ENCODE results near the gene NAA16.
"Not testable (repeated sequence)": the region's sequence is repeated elsewhere in the genome, so short reads cannot be mapped to it uniquely, and the experiment has no call there.

NAA16 gene

DNA sequence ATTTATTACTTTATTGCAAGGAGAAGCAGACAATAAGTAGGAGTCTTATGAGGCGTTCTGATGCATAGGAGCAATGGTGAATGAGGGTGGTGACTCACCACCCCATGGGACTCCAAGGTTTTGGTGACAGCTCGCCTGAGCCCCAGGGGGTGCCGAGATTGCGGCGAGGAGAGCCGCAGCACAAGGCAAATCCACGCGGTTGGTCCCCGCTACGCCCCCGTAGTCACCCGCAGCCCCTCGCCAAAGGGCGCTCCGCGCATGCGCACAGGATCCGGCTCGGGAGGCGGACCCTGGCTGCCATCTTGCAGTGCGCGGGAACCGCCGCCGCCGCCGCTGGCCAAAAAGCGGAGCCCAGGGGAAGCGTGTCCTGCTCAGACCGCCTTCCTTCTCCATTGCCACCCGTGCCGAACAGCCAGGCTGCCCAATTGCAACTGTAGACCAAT lies at the start of gene NAA16:
Gene NAA16, plus strand, starts transcription at position 305 of the 443 bp plus-strand sequence. CDS start 262 bp downstream, outside the sequence.
- peak; percentile 67 for DNase-seq

DNA sequence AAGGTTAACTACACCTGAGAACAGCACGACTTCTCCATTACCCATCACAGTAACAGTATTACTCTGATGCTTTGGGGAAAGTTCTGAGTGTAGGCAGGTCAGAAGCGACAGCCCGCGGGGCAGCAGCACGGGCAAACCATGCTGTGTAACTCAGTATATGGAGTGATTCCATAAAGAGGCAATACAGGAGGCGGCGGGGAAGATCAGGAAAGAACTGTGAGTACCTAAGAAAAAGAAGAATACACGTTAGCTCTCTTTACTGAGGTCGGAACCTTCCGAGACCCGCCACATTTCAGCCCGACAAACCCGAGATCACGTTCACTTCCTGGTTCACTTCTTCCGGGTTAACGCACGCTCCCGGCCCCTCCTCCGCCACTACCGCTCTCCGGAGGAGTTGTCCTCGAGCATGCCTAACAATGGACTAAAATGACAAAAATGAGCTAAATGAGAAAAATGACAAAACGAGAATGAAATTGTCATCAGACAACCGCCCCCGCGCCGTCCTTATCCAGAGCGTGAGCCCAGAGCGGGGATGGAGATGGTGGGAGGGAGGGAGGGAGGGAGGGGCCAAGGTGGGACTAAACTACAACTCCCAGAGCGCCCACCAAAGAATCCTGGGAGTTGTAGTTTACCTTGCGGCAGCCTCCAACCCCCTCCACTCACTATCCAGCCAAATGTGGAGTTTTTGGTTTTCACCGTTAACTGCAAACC lies 47.7 kb upstream of the NAA16 start, which contains the start of gene MTRF1:
Gene MTRF1, minus strand, starts transcription at position 316 of the 711 bp plus-strand sequence. CDS start 2,669 bp downstream, outside the sequence.
- peak; percentile 74 for DNase-seq

DNA sequence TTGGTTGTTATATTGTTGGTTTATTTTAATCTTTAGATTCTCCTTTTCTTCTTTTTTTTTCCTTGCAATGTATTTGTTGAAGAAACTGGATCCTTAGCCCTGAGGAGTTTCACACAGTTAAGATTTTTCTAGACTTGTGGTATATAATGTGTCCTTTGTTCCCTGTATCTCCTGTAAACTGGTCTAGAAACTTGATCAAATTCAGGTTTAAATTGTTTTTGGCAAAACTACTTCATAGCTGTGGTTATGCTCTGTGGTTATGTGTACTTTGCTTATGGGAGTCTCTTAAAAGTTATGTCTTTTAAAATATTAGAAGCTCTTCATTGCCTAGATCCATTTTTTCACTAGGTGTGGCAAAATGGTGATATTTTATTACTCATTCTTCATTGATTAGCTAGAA lies 44.0 kb upstream of the NAA16 start:
- DNase-seq, result no peak

DNA sequence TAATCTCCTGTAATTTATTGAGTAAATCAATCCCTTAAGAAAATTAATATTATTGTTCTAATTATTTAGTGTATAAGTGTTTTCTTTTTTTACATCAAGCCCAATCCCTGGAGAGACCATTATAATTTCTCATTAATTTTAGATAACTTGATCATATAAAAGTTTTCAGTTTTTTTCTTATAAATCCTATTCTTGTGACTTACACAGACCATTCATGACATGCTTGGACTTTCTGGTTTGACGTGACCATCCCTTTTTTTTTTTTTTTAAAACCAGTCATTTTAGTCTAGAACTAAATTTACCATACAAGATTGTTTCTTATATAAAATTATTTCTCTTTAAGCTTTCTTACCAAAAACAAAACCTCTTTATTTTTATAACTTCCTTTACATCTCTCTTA lies 42.3 kb upstream of the NAA16 start:
- DNase-seq, result no peak

DNA sequence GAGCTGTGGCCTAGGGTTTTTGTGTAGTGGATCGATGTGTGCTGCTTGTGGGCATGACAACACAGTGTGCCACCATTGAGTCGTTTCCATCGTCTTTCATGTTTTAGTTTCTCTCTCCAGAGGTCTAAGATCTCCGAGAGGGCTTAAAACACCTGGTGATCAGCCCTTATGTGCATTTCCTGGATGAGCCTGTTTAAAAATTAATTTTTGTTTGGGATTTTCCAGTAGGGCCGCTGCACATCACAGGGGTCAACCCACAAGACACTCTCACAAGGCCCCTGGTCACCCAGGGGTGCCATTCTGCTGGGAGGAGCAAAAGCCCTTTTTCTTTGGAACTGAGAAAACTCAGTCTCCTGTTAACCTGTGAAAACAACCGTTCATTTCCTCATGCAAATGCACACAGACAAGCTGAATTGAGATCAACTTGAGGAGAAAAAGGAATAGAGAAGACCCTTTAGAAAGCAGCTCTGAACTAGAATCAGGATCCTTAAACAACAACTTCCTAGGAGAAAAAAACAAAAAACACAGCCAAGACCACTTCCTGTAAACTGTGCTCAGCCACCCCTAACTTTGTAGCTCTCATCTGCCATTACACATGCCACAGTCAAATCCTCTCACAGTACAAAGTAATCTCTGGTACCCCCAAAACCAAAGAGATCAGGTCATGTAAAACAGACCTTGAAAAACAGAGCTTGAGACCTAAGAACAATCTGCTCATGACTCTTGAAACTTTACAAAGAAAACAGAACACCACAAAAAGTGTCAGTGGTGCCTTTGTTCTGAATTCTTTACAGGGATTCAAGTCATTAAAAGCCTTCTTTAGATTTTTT lies 39.4 kb upstream of the NAA16 start:
- DNase-seq, result no peak

DNA sequence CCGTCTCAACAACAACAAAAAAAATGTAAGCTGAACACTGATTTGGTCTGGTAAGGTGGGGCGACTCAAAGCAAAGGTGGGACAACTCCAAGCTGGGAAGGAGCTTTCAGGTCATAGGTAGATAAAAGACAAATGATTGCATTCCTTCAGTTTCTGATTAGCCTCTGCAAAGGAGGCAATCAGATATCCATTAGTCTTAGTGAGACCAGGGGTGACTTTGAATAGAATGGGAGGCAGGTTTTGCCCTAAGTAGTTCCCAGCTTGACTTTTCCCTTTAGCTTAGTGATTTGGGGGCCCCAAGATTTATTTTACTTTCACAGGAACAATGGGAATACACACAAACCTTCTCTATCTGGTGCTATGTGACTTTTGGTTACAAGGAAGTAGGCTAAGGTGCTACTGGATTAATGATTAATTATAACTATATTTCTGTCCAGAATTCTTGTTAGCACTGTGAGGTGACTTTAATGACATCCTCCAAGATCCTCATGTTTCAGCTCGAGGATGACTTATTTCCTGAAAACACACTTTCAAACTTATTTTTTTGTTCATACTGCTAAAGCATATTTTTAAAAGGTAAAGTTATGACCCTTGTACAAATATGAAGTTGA lies 37.1 kb upstream of the NAA16 start:
- DNase-seq, result no peak

DNA sequence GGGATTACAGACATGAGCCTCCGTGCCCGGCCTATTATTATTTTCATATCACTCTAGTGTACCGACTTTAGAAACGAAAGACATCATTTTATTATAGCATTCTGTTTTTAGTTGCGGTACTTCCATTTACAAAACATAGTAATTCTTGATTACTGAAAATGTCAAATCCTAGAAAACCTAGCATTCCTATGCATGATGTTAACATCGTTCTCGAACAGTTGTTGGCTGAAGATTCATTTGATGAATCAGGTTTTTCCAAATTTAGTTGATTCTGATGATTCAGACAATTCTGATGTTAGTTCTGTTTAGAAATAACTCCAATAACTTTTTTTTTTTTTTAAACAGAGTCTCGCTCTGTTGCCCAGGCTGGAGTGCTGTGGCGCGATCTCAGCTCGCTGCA lies 36.2 kb upstream of the NAA16 start:
- no peak for DNase-seq

DNA sequence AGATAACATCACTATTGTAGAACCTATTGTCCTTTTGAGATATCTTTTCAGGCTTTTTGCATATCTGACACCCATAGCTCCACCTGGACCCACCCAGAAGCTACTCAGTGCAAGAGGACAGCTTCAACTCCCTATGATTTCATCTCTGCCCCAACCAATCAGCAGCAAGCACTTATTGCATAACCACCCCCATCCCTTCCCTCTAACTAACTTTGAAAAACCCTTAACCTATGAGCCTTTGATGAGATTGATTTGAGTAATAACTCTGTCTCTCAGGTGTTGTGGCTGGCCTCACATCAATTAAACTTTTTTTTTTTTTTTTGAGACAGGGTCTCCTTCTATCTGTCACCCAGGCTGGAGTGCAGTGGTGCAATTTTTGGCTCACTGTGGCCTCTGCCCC lies 34.2 kb upstream of the NAA16 start:
- DNase-seq, result no peak

DNA sequence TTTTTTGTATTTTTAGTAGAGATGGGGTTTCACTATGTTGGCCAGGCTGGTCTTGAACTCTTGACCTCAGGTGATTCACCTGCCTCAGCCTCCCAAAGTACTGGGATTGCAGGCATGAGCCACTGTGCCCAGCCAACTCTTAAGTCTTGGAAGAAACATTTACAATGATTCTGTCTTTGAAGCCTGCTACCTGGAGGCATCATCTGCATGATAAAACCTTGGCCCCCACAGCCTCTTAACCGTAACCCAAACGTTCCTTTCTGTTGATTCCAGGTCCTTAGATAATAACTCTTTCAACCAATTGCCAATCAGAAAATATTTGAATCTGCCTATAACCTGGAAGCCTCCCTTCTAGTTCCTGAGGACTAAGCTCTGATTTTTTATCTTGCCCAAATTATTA lies 31.9 kb upstream of the NAA16 start:
- DNase-seq, result not testable (repeated sequence)

DNA sequence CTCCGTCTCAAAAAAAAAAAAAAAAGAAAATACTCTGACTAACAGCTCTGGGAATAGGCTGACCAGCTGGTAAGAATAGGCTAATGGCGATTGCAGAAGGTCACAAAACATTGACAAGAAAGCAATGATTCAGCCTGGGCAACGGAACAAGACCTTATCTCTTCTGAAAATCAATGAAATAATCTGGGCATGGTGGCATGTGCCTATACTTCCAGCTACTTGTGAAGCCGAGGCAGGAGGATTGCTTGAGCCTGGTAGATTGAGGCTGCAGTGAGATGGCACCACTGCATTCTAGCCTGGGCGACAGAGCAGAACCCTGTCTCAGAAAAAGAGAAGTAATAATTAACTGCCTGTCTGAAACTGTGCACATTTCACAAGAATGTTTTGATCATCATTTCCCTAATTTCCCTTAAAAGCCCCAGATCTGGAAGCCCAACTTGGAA lies 28.9 kb upstream of the NAA16 start:
- no peak for DNase-seq

DNA sequence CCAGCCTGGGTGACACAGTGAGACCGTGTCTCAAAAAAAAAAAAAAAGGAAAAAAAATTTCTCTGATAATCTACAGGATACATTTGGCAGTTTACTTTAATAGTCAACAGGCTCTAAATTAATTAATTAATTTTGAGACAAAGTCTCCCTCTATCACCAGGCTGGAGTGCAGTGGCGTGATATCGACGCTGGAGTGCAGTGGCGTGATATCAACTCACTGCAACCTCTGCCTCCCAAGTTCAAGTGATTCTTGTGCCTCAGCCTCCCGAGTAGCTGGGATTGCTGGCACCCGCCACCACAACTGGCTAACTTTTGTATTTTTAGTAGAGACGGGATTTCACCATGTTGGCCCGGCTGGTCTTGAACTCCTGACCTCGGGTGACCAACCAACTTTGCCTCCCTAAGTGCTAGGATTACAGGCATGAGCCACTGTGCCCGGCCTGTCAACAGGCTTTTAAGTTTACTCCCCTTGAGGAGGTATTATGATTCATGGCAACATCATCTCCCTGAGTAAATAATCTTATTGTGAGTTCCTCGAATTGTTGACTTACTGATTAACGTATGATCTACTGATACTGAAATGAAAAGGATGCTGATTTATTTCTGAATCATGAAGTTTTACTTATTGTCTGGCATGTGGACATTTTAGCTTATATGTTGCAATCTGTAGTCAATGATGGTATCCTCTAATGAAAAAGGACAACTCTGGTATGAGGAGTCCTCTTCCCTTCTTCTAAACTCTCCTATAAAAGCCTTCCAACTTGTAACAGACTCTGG lies 26.4 kb upstream of the NAA16 start:
- no peak for DNase-seq

DNA sequence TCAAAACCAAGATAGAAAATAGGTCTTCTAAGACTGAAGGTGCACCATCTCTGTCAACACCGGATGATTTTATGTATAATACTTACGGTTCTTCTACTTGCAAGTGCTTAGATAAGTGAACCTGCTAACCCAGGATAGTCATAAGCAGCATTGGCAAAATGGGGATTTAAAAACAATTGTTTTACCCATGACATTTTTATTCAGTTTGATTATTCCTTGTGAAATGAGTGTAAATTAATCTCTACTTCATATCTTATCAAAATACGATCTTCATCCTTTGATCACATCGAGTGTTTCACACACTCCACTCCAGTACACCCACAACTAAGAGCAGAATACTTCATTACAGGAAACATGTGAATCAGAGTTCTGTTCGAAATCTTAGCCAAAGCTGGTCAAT lies 24.7 kb upstream of the NAA16 start:
- DNase-seq, result no peak

DNA sequence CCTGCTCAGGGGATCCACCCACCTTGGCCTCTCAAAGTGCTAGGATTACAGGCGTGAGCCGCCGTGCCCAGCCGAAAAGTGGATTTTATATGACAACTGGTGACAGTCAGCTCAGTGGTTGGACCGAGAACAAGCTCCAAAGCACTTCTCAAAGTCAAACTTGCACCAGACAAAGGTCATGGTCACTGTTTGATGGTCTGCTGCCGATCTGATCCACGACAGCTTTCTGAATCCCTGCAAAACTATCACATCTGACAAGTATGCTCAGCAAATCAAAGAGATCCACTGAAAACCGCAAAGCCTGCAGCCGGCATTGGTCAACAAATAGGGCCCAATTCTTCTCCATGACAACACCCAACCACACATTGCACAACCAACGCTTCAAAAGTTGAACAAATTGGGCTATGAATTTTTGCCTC lies 21.6 kb upstream of the NAA16 start:
- DNase-seq, result no peak

DNA sequence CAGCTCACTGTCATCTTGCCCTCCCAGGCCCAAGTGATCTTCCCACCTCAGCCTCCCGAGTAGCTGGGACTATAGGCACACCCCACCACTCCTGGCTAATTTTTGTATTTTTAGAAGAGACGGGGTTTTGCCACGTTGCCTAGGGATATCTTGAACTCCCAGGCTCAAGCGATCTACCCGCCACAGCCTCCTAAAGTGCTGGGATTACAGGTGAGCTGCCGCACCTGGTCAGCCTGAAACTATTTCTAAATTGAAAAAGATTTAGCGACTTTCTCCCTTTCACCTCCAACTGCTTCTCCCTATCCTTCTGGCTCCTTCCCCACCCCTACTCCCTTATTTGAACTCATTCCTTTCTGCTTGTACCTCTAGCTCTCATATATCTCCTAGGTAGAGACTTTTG lies 19.8 kb upstream of the NAA16 start:
- no peak for DNase-seq

DNA sequence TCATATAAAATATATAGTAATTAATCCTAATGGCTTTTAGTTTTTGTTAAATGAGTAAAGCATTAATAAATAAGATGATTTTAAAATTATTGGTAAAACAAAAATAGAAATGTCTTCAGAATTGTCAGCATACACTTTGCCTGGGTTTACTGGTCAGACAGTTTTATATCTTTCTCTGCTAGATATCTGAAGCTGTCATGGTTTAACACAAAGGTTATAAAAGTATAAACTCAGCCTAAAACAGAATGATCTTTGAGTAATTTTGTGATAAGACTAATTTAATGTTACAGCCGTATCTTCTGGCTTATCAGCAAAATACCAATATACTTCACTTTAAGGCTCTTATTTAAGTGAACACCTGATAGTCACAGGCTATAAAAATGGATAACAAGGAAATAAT lies 17.8 kb upstream of the NAA16 start:
- no peak for DNase-seq

DNA sequence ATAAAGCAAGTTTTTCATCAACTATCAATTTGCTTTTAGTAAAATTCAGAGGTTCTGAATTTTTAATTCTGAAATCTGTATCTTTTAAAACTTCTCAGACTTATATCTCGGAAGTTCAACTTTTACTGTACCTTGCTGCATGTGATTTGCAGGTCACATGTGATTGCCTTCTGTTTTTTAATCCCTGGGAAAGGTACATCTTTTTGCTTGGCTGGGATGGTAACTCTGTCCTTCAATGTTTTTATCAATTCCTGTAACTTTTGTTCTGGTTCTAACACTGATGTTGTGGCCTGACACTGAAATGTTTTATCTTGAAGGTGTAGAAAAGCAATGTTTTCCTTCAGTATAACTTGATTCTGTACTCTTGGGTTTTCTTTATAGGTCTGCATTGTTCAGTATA lies 16.2 kb upstream of the NAA16 start:
- DNase-seq, result no peak

DNA sequence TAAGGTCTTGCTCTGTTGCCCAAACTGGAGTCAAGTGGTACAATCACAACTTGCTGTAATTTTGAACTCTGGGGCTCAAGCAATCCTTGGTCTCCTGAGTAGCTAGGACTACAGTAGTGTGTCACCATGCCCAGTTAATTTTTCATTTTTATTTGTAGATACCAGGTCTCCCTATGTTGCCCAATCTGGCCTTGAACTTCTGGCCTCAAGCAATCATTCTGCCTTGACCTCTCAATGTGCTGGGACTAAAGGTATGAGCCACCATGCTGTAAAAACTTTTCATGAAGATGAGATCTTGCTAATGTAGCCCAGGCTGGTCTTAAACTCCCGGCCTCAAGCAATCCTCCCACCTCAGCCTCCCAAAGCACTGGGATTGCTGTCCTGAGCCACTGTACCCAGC lies 15.1 kb upstream of the NAA16 start:
- no peak for DNase-seq

DNA sequence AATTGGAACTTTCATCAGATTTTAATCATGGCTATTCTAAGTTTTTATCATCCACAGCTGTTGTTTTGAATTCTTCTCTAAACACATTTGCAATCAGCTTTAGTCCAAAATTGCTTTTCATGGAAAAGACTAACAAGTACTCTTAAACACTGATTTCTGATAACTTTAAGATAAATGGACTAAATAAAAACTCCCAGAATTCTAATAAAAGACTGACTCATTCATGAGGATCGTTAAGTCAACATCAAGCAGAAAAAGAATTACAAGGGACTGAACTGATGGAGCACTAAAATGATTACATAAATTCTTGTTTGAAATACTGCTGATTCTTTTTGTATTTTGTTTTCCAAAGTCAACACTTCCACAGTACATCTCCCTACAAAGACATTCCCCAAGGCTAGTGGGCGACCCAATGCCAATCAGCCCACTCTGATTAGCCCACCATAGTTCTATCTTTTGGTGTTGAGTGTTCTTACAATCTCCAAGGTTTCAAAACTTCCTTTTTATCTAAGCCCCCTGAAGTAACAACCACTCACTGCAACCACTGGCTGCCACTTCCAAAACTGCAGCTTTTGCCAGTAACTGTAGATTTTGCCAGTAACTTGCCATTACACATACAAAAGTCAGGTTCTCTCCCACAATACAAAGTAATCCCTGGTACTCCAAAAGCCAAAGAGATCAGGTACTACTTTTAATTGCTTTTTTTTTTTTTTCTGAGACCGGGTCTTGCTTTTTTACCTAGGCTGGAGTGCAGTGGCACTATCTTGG lies 14.0 kb upstream of the NAA16 start:
- DNase-seq, result no peak

DNA sequence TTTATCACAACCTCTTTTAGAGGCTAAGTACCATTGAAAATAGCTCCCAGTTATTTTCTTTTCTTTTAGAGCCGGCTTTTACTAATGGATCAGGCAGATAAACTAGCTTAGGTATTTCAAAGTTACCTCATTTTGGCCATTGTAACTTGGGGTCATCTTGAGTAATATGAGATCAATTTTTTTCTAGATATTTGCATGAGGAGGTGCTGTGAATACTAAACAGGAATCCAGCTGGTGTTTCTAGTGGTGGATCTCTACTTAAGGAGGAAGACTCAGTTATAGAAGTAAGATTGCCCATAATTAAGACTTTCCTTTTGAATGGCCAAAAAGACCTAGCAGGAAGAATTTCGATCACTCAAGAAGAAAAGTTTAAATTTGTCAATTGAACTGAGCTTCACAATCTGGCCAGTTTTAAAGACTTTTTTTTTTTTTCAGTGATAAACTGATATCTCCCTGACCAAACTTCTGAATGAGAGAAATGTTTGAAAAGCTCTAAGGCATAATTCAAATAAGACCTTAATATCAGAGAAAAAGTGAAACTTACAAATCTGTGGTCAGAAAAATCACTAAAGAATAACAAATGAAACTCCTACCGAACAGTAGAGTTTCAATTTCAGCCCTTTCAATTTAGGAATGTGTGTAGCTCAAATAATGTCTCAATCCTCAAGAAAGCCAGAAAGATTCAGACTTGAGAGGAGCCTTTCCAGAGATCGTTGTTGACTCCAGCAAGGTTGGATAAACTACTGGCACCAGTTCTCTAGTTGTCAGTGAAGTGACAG lies 11.6 kb upstream of the NAA16 start:
- no peak for DNase-seq

DNA sequence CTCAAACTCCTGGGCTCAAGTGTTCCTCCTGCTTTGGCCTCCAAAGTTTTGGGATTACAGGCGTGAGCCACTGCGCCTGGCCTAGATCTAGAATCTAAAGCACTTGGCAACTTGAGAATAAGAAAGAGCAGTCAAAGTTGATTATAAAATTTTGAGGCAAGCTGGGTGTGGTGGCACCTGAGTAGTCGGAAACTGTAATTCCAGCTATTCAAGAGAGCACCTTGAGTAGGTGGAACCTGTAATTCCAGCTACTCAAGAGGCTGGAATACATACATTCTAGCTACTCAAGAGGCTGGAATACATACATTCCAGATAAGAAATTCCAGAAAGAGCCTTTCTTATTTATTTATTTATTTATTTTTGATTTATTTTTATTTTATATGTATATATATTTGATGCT lies 8.3 kb upstream of the NAA16 start:
- no peak for DNase-seq

DNA sequence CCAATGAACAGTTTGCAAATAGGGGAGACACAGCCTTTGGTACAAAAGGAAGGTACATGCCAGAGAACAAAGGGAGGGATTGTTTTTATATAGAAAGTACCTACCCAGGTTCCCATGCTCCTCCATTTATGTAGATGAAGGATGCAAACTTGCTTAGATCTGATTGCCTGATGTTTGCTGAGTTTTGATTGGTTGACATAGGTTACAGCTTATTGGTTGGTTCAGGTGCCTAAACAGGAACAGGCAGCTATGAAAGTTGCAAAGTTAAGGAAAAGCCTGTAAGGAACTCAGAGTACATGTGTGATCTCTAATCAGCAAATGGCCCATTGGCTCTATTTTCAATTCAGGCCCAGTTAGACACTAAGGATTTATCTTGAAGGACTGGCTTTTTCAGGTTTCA lies 6.5 kb upstream of the NAA16 start:
- no peak for DNase-seq

Measured in NCI-H1694 treated with DMSO at 0.1 percent for 48 hours (cell line).